Subcutaneous adipose tissue (tissue), 4 donors: ENCODE data around the gene LRP1. TPM values are rescaled to one million over a fixed set of nuclear protein-coding genes. Genes with fewer than 3 reads are reported as not detected.

Experiments used
- CTCF ChIP-seq: fragments of 450-650 bp; IDR thresholded peaks from one replicate; pipeline ENCODE4 v1.5.1; 2016; ENCODE audit warnings: low read depth, mild to moderate bottlenecking, control low read depth, antibody characterized with exemption, moderate library complexity
- total RNA-seq, 4 donors: library from RNA; depleted of rRNA; stranded (reverse); fragments of >200 nt; gene quantifications; one replicate each; pipeline ENCODE4 v1.1.0, GENCODE V29; 2016

LRP1 gene
- total RNA-seq, 4 donors from 2014 or later, result 301 to 814 (median 762) TPM

GRCh38 chr12:57146092-57146491 is 17.8 kb downstream of the LRP1 start:
- TF ChIP-seq CTCF, result no peak

GRCh38 chr12:57146961-57147944 is 19.0 kb downstream of the LRP1 start, which contains the start of gene LRP1-AS:
Gene LRP1-AS (minus strand): TSS chr12:57147619.
- no peak for TF ChIP-seq CTCF

GRCh38 chr12:57148469-57149244 is 20.4 kb downstream of the LRP1 start:
- no peak for TF ChIP-seq CTCF

GRCh38 chr12:57149245-57149900 is 21.1 kb downstream of the LRP1 start:
- TF ChIP-seq CTCF, result no peak

- no peak for TF ChIP-seq CTCF
Observed at GRCh38 chr12:57150400-57151000, 22.2 kb downstream of the LRP1 start.

GRCh38 chr12:57151741-57152630 is 23.7 kb downstream of the LRP1 start:
- no peak for TF ChIP-seq CTCF
